Smooth muscle cell of the brain vasculature (primary cell): ENCODE results near the gene PPM1H.

Source experiments
- DNase-seq: peaks from one replicate; pipeline ENCODE4 v3.0.0-alpha.2; 2012; ENCODE audit warnings: low read depth, low spot score

Gene PPM1H

DNA sequence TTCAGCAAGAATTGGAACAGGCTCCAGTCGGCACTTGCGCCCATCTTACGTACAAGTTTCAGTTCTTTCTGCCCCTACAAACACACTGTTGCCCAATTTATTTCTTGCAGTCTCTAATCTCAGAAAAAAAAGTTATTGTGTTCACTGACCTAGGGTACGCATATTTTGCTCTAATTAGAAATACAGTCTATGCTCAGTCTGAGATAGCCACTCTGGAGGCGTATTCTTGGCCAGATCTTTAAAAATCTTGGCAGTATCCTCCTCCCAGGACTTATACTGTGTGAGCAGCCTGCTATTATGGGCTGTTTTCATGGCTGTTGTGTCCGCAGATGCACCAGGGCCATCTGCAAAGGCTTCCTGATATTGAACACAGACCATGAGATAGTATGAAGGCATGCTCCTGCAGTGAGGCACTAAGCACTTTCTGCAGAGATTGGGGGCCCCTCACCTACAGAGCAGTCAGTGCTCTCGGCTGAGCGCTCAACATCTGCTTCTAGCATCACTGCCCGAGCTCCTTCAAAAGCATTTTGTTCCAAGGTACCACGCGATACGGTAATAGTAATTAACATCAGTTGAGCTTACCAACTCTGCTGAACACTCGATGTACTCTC, 57.9 kb downstream of the PPM1H start:
- DNase-seq, result no peak

DNA sequence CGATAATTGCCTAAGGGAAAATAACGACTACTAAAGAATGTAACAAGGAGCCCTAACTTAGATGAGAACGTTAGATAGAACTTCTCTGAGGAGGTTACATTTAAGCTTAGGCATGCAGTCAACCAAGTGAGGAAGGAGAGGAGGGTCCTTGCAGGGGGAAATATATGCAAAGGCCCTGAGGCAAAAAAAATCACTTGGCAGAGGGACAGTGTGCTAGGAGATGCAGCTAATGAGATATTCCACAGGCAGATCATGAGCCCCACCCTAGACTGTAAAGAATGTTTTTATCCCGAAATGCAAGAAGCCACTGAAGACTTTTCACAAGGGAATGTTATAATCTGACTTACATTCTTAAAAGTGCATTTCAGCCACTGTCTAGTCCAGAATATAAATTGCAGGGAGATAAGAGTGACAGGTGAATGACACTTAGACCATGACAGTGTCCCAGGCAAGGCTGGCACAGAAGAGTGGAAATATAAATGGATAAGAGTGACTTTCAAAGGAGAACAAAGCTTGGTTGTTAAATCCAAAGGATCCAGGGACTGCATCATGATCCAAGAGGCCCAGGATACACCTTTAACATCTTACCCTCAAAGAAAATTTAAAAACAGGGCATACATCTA, 61.0 kb downstream of the PPM1H start:
- DNase-seq, result no peak

- no peak for DNase-seq
These were observed 61.7 kb downstream of the PPM1H start for GRCh38 chr12:62873116-62873825.

DNA sequence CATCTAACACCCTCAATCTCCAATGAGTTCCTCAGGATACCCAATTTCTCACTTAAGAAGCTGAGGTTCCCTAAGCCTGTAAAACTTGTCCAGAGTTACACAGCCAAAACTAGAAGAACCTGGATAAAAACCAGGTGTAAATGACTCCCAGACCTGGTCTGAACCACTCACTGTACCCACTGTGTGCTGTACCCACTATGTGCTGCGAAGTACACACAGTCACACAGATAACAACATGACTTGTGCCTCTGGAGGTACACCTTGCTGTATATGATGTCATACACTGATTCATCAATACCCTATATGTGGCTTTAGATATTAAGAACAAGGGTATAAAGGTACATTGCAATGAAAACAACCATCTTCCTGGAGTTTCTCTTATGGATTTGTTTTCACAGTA, 66.1 kb downstream of the PPM1H start:
- no peak for DNase-seq

- no peak for DNase-seq
These were observed 68.4 kb downstream of the PPM1H start for GRCh38 chr12:62866451-62867082.

DNA sequence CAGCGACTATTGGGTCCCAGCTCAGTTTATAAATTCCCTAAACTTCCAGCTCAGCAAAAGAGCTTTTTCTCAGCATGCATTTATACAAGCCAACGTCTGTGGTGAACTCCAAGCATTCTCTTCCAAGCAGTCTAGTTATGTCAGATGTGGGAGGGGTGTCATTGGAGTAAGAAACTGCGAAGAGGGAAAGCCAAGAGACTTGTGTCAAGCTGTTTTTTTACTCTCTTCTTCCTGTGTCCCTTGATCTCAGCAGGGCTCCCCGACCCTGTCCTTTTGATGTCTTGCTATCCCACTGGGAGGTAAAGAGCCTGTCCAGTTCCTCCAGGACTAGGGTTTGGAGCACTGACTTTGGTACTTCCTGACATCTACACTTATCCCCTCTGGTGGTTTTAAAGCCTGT, 69.0 kb downstream of the PPM1H start:
- DNase-seq, result peak; percentile 70

DNA sequence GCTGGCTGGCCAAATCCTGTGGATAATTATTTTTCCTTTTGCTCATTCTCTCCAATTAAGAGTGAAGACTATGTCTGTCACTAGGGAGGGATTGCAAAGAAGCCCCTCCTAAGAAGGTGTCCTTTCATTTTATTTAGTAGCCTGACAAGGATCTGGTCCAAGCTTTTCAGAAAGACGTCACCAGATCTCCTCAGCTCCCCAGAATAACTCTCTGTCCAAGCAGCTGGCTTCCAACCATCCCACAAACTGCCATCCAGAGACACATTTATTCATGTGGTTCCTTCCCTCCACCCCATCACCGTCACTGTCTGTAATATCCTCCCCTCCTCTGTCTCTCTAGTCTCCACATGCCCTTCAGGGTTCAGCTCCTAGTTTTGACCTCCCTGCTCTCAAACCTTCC, 69.9 kb downstream of the PPM1H start:
- no peak for DNase-seq

GRCh38 chr12:62862259-62862881, 72.6 kb downstream of the PPM1H start:
- no peak for DNase-seq

- DNase-seq, result no peak
These were observed 73.4 kb downstream of the PPM1H start for GRCh38 chr12:62861586-62861985.

GRCh38 chr12:62860501-62861411, 74.2 kb downstream of the PPM1H start:
- DNase-seq, result no peak

GRCh38 chr12:62860020-62860419, 74.9 kb downstream of the PPM1H start:
- no peak for DNase-seq

- DNase-seq, result no peak
These were observed 75.6 kb downstream of the PPM1H start for GRCh38 chr12:62859321-62859737.

DNA sequence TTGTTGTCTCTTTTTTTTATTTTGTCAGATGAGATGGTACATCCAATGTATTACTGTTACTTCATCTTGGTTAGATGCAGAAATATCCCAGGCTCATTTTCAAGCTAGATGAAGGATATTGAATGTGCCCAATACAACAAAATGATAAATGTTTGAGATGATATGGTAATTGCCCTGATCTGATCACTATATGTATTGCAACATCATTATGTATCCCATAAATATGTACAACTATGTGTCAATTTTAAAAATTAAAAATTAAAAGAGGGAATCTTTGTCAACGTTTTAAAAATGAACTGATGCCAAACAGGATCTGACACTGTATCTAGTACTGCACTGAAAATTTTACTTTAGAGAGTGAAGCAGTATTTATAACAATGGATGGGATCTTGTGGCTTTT, 78.5 kb downstream of the PPM1H start:
- DNase-seq, result no peak

GRCh38 chr12:62854024-62854423, 80.9 kb downstream of the PPM1H start:
- DNase-seq, result no peak

GRCh38 chr12:62849398-62849797, 85.6 kb downstream of the PPM1H start:
- DNase-seq, result no peak

DNA sequence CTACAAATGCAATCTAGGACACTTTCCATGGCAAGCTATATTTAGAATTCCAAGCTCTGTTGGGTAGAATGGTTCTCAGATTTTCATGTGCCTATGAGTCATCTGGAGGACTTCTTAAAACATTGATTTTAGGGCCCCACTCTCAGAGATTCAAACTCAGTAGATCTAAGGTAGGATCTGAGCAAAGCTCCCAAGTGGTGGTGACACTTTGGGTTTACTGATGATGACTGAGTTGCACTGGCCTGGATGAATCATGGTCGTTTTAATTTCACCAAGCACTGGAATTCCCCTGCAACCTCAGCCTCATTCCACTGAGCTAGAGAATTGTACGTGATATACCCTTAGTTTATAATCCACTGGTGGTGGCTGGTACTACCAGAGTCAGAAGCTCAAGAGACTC, 86.5 kb downstream of the PPM1H start:
- no peak for DNase-seq

DNA sequence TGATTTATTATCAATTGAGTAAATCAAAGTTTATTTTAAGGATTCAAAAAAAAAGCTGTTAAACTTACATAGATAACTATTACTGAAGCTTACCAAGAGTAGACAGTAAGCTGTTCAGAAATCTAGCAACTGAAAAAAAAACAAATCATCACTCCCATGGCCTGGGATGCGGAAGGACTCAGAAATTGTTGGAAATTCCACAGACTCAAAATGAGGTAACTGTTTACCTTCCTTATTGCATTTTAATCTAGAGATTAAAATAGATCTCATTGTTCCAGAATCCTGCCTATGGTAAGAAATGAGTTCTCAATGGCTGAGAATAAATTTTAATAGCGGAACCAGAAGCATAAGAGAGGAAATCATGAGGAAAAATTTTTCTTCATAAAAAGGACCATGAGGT, 87.2 kb downstream of the PPM1H start:
- no peak for DNase-seq

GRCh38 chr12:62846491-62846890, 88.5 kb downstream of the PPM1H start:
- DNase-seq, result no peak

GRCh38 chr12:62844915-62845314, 90.0 kb downstream of the PPM1H start:
- no peak for DNase-seq

- no peak for DNase-seq
These were observed 91.2 kb downstream of the PPM1H start for GRCh38 chr12:62843716-62844115.

- DNase-seq, result no peak
These were observed 93.1 kb downstream of the PPM1H start for GRCh38 chr12:62841846-62842245.
